HG03521 (cell line): ENCODE results near the gene ERRFI1.
"Not testable (repeated sequence)": the region's sequence is repeated elsewhere in the genome, so short reads cannot be mapped to it uniquely, and the experiment has no call there.

Experiments used
- ATAC-seq: cut with Tn5 transposase; IDR thresholded peaks from one replicate; pipeline ENCODE4 v1.9.1; 2021; ENCODE audit warnings: mild to moderate bottlenecking, moderate library complexity; ENCODE audit not compliant: unreplicated experiment

Gene ERRFI1

DNA sequence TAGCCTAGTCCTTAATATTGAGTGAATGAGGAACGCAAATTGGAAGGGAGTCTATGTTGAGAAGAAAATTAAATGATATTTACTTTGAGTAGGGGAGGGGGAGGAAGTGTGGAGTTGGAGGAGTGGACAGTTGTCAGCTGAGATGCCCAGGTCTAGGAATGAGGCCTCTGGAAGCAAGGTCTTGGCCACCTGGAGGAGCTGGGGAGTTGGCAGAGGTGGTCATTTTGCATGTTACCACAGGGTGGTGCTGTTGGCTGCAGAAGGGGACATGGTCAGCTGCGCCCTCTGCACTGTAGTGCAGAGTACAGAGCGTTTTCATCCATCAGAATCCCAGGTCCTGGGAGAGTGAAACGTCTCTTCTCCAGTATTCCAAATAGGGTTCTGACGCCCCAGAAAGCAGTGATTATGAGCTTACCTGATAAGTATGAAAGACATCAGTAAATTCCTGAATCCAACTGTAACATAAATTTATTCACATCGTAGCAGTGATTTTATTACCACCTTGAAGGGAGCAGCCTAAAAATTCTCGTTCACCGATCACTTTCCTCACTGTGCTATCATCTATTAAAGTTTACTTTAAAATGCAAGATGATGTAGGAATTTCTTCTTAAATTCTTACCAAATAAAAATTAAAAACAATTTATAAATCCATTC is 50.8 kb downstream of the ERRFI1 start:
- ATAC-seq: no peak

DNA sequence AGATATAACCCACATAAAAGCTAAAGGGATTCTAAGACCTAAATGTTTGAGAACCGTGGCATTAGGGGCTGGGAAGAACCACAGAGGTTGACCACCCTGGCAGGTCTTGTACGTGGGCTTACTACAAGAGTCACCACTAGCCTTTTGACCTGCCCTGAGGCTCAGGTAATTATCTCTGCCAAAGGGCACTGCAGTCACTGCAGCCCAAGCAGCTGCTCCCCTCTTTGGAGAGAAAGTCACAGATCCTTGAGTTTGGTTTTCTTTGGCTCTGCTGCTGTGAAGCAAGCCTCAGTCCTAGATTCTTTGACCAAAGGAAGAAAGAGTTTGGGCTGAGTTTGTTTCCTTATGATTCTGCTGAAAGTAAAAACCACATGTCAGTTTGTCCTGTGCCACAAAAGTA is 53.0 kb downstream of the ERRFI1 start:
- no peak for ATAC-seq

DNA sequence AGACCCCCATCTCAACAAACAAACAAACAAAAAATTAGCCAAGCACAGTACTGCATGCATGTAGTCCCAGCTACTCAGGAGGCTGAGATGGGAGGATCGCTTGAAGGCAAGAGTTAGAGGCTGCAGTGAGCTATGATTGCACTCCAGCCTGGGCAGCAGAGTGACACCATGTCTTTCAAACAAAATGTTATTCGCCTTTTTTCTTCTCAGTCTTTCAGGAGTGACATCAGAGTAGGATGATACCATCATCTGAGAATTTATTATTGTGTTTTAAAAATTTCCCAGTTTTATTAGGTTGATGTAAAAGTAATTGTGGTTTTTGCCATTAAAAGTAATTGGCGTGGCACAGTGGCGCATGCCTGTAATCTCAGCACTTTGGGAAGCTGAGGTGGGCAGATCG is 53.8 kb downstream of the ERRFI1 start:
- ATAC-seq: no peak

DNA sequence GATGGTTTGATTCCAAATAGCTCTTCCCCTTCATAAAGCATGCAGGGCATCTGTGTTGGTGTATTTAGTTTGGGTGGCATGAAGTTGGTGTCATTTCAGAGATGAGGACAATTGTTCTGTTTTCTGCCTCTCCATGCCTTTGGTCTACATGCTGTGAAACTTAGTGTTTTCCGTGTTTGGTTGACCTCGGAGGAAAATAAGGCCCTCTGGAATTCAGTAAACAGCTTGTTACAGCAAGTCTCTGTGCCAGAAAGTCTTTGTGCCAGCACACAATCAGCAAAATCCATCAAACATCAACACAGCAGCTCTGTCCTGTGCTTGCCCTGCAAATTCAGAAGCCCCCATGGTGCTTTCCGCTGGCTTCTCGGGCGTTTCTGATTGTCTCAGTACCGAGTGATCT is 55.1 kb downstream of the ERRFI1 start:
- ATAC-seq: no peak

DNA sequence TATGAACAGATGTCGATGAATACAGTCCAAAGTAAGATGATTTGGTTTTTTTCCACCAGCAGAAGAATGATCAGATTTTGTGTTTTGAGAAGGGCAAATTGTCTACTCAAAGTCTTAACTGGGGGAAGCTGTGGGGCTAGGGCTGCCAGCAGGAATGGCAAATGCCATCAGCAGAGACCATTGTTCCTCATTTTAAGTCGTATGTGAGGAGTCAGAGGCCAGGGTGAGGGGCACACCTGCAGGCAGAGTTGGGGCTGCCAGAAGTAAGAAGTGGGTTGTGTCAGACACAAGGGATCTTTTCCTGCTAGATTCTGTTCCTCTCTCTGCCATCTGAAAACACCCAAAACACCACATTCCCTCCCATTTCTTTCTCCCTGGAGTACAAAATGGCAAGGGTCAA is 55.9 kb downstream of the ERRFI1 start:
- no peak for ATAC-seq

DNA sequence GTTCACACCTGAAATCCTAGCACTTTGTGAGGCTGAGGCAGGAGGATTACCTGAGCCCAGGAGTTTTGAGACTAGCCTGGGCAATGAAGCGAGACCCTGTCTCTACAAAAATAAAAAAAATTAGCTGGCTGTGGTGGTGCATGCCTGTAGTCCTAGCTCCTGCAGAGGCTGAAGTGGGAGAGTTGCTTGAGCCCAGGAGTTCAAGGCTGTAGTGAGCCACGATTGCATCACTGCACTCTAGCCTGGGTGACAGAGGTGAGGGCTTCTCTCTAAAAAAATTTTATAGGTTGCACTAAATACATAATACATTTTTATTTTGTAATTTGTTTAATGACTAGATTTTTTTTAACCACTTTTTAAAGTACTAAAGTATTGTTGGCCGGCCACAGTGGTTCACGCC is 58.5 kb downstream of the ERRFI1 start:
- no peak for ATAC-seq

GRCh38 chr1:7967196-7967595 is 58.9 kb downstream of the ERRFI1 start:
- no peak for ATAC-seq

- no peak for ATAC-seq
These were observed 61.6 kb downstream of the ERRFI1 start for GRCh38 chr1:7964476-7964875.

- not testable (repeated sequence) for ATAC-seq
These were observed 62.3 kb downstream of the ERRFI1 start for GRCh38 chr1:7963841-7964240.

- not testable (repeated sequence) for ATAC-seq
These were observed 62.8 kb downstream of the ERRFI1 start for GRCh38 chr1:7963378-7963730.

GRCh38 chr1:7962636-7963377 is 63.3 kb downstream of the ERRFI1 start:
- no peak for ATAC-seq

DNA sequence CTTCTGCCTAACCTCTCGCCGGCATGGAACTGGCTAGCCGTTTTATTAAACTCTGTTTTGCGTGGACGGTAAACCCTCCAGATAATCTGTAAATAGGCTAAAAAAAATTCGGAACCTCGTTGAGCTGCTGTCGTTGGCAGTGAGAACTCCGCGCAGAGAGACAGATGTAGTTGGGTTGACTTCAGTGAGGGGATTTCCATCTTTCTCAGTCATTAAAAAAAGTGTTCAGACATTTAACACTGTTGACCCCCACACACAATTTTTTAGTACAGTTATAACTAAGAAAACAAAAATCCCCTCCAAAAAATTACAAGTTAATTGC is 64.1 kb downstream of the ERRFI1 start:
- ATAC-seq: peak; percentile 2
